PC-3 (cell line): Measurements from ENCODE around the gene ZNF487.

ENCODE experiments used
- EZH2 ChIP-seq: fragments of 300-600 bp; sonication (generic); IDR thresholded peaks from one replicate; pipeline ENCODE4 v1.6.1; 2017; ENCODE audit warnings: antibody characterized with exemption, mild to moderate bottlenecking, low read length; ENCODE audit not compliant: unreplicated experiment
- EZH2phosphoT487 ChIP-seq: fragments of 300-600 bp; sonication (generic); IDR thresholded peaks from 2 replicates; pipeline ENCODE4 v1.6.1; 2018; ENCODE audit warnings: mild to moderate bottlenecking, antibody characterized with exemption, low read length, borderline replicate concordance
- TF ChIP-seq, protein P1 (sequence below): fragments of 300-600 bp; sonication (generic); conservative IDR thresholded peaks from 2 replicates; pipeline ENCODE4 v1.5.1; 2017; ENCODE audit warnings: antibody characterized with exemption, low read depth, mild to moderate bottlenecking, low read length

DNA sequence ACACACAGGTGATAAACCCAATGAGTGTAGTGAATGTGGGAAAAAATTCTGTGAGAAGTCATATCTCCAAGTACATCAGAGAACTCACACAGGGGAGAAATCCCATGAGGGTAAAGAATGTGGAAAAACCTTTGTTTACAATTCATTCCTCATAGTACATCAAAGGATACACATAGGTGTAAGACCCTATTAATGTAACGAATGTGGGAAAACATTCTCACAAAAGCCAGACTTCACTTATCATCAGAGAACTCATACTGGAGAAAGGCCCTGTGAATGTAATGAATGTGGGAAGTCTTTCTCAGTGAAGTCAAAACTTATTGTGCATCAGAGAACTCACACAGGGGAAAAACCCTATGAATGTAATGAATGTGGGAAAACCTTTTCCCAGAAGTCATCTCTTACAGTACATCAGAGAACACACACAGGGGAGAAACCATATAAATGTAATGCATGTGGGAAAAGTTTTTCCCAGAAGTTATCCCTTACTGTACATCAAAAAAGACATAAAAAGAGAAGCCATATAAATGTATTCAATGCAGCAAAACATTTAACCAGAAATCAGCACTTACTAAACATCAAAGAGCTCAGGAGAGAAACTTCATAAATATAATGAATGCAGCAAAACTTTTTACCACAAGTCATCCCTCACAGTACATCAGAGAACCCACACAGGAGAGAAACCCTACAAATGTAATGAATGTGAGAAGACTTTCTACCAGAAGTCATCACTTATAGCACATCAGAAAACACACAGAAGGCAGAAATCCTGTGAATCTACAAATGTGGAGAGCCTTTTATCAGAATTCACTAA lies 87.7 kb downstream of the ZNF487 start:
- TF ChIP-seq, protein P1, sequence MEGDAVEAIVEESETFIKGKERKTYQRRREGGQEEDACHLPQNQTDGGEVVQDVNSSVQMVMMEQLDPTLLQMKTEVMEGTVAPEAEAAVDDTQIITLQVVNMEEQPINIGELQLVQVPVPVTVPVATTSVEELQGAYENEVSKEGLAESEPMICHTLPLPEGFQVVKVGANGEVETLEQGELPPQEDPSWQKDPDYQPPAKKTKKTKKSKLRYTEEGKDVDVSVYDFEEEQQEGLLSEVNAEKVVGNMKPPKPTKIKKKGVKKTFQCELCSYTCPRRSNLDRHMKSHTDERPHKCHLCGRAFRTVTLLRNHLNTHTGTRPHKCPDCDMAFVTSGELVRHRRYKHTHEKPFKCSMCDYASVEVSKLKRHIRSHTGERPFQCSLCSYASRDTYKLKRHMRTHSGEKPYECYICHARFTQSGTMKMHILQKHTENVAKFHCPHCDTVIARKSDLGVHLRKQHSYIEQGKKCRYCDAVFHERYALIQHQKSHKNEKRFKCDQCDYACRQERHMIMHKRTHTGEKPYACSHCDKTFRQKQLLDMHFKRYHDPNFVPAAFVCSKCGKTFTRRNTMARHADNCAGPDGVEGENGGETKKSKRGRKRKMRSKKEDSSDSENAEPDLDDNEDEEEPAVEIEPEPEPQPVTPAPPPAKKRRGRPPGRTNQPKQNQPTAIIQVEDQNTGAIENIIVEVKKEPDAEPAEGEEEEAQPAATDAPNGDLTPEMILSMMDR: no peak
- no peak for TF ChIP-seq EZH2phosphoT487
- no peak for TF ChIP-seq EZH2
